NCI-H187 treated with DMSO at 0.1 percent for 48 hours (cell line): ENCODE measurements around the gene PLEKHG2.
"Not testable (repeated sequence)": the region's sequence is repeated elsewhere in the genome, so short reads cannot be mapped to it uniquely, and the experiment has no call there.

Experiments used
- DNase-seq: peaks from one replicate; lab custom pipeline; 2025; lab: John Stamatoyannopoulos, UW

PLEKHG2 gene, protein sequence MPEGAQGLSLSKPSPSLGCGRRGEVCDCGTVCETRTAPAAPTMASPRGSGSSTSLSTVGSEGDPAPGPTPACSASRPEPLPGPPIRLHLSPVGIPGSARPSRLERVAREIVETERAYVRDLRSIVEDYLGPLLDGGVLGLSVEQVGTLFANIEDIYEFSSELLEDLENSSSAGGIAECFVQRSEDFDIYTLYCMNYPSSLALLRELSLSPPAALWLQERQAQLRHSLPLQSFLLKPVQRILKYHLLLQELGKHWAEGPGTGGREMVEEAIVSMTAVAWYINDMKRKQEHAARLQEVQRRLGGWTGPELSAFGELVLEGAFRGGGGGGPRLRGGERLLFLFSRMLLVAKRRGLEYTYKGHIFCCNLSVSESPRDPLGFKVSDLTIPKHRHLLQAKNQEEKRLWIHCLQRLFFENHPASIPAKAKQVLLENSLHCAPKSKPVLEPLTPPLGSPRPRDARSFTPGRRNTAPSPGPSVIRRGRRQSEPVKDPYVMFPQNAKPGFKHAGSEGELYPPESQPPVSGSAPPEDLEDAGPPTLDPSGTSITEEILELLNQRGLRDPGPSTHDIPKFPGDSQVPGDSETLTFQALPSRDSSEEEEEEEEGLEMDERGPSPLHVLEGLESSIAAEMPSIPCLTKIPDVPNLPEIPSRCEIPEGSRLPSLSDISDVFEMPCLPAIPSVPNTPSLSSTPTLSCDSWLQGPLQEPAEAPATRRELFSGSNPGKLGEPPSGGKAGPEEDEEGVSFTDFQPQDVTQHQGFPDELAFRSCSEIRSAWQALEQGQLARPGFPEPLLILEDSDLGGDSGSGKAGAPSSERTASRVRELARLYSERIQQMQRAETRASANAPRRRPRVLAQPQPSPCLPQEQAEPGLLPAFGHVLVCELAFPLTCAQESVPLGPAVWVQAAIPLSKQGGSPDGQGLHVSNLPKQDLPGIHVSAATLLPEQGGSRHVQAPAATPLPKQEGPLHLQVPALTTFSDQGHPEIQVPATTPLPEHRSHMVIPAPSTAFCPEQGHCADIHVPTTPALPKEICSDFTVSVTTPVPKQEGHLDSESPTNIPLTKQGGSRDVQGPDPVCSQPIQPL (N-terminal part only)

DNA sequence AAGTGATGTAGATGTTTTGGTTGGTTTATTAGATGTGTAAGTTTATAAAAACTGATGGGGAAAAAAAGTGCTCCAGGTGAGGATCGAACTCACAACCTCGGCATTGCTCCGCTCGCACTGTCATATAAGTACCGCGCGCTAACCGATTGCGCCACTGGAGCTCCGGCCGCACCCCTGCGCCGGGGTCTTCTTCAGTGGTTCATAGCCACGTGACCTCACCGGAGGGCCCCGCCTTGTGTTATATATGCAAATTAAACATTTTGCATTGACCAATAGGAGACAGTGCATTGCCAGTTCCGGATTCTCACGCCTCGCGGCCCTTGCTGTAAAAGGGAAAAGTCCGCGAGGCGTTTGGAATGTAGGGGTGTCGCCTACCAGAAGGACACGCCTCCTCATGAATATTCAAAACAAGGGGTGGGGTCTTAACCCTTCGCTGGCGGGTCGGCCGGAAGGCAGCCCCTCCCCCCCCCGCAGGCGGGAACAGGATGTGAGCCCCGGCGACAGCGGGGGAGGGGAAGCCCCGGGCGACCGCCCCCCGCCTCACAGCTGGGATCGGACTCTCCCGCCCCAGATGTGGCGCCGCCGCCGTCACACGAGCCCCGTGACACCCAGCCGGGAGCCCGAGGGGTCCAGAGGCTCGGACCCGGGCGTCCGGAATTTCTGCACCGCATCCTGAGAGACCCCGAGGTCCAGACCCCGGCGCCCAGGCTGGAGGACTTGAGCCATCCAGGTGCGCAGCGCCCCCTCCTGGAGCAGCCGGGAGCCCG is at the start of gene PLEKHG2:
Gene PLEKHG2, plus strand, starts transcription at position 570 of the 767 bp plus-strand sequence. CDS start 1,418 bp downstream, outside the sequence.
- DNase-seq = peak; percentile 90

DNA sequence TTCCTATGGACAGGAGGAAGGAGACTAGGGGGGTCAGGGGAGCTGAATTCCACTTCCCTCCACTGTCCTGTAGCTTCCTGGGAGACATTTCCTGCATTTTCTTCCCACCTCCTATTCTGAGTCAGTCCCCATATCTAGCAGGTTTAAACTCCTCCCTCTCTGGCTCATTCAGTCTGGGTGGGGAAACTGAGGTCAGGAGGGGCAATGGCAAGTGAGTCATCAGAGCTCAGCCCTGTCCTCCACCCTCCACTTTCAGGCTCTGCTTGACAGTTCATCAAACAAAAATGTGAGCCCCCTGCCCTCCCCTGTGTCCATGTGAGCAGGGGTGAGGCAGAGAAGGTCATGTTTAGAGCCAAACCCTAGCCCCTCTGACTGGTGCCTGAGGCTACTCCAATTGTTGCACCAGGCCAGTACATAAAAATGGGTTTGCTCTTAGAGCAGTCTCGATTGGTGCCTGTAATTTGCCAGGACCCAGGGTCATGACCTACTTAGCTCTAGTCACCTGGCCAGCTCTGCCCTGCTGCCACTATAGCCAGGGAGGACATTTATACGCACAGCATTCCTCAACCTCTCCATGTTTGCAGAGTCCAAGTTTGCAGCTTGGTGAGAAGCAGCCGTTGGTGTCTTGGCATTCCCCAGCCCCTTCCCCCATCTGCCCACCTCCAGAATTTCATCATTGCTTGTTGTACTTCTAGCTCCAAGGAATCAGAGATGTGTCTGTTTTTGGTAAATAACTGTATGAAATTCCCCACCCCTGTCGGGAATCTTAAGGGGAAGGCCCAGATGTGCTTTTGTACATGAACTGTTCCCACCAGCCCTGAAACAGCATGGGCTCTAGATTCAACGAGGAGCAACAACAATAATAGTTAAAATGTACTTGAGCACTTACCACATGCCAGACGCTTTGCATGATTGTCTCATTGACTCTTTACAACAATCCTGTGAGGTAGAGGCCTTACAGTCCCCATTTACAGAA is 49.5 kb upstream of the PLEKHG2 start:
- no peak for DNase-seq

DNA sequence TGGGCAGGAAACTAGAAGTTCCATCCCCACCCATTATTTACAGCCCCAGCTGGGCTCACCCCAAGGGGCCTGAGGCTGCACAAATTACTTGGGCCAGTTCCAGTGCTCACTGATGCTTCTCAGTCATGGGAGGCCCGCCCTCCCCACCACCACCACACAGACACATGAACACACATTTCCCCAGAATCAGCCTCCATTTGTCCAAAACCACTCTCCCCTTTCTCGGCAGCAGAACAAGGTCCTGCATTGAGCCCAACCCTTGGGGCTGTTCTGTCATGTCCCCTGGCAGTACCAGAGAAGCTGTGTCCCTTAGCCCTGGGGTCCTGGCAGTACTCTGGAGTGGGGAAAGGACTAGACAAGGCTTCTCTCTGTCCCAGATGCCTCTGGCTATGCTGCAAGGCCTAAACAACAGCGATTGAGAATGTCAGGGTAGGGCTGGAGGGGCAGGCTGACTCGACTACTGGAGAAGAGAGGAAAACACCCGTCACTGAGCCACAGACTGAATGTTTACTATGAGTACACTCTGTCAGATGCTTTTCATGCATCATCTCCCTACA is 48.5 kb upstream of the PLEKHG2 start:
- DNase-seq = no peak

DNA sequence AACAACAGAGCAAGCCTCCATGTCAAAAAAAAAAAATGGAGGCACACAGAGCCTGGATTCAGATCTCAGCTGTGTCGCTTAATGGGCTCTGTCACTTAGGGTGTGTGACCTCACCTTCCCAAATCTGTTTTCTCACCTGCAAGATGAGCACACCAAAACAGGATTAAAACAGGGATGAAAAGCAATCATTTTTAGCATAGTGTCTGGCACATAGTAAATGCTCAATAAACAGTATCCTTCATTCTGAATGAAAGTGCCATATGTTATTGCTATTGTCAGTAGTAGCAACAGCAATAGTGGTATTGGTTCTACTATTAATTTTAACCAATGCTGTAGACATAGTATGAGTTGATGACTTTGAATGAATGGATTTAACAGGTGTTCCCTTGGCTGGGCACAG is 46.9 kb upstream of the PLEKHG2 start:
- DNase-seq = no peak

DNA sequence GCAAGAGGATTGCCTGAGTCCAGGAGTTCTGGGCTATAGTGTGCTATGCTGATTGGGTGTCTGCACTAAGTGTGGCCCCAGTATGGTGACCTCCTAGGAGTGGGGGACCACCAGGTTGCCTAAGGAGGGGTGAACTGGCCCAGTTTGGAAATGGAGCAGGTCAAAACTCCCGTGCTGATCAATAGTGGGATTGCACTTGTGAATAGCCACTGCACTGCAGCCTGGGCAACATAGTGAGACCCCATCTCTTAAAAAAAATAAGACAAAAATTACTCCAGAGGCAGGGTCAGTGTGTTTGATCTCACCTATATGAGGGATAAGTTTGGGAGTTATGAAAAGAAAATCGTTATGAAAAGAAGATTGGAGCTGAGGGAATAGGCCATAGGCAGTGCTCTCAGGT is 43.3 kb upstream of the PLEKHG2 start:
- DNase-seq = no peak

DNA sequence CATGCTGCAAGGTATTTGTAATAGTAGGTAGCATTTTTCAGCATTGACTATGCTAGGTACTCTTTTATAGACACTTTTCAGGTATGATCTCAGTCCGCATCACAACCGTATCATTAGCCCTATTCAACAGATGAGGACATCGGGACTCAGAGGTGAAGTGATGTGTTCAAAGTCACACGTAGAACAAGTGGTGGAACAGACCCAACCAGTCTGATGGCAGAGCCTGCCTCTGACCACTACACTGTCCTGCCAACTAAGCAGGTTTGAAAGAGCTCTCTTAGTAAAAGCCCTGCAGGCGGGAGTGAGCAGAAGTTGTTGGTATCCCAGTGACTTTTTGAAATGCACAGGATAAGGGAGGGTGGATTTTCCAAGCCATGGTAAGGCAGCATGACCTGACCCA is 41.7 kb upstream of the PLEKHG2 start:
- no peak for DNase-seq

DNA sequence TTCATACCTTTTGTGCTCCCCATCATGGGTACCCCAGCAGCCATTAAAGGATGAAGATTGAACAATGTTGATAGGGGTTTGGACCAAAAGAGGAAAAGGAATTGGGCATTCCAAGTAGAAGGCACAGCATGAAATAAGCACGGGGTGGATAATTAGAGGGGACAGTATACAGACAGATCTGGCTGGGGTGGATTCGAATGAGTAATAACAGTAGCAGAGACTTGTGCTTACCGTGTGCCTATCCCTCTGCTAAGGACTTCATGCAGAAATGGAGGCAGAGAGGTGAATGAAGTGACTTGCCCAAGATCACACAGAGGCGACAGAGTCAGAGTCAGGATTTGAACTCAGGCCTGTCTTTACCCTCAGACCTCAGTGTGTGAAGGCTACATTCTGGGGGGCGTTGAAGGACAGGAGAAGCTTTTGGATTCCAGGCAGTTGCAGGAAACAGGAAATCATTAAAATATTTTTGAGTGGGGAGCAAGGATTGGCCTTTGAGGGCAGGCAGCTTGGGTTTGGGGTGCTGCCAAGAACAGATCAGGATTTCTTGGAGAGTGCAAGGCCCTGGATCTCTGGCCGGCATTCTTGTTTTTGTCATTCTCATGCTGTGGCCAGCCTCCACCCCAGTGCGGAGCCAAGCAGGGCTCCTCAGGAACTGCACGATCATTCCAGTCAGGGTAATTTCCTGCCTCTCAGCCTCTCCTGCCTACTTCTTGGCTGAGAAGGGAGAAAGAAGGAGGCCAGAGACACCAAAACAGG is 40.2 kb upstream of the PLEKHG2 start:
- DNase-seq = no peak

DNA sequence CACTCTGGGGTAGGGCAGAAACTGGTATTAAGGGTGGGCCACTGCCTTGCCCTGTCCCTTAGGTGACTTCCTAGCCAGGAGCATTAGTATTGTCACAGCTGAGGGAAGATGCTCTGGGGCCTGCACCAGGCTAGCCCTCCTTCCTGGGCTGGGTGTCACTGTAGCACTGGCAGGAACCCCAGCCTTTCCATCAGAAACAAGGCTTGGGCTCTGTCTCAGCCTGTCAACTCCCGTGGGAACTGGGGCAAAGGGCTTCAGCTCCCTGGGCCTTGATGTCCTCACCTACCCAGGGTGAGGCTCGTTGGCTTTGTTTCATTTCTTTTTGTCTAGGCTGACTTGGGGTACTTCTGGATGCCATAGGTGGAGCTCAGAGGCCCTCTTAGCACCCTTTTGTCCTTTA is 39.5 kb upstream of the PLEKHG2 start:
- no peak for DNase-seq

DNA sequence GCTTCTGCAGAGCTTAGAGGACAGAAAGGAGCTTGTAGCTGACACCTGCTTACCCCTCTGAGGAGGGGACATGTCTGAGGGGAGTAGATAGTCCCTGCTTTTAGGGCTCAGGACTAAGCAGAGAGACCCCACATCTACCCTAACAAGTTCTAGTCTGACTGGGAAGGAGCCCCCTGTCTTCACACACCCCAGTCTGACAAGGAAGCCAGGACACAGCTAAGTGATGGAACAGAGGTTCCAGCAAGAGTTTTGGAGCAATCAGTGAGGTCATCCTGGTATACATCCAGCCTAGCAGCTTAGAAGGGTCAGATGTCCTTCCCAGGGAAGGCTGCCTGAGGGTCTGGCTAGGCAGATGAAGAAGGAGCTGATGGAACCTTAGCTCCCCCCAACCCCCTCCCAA is 36.5 kb upstream of the PLEKHG2 start:
- DNase-seq = no peak

DNA sequence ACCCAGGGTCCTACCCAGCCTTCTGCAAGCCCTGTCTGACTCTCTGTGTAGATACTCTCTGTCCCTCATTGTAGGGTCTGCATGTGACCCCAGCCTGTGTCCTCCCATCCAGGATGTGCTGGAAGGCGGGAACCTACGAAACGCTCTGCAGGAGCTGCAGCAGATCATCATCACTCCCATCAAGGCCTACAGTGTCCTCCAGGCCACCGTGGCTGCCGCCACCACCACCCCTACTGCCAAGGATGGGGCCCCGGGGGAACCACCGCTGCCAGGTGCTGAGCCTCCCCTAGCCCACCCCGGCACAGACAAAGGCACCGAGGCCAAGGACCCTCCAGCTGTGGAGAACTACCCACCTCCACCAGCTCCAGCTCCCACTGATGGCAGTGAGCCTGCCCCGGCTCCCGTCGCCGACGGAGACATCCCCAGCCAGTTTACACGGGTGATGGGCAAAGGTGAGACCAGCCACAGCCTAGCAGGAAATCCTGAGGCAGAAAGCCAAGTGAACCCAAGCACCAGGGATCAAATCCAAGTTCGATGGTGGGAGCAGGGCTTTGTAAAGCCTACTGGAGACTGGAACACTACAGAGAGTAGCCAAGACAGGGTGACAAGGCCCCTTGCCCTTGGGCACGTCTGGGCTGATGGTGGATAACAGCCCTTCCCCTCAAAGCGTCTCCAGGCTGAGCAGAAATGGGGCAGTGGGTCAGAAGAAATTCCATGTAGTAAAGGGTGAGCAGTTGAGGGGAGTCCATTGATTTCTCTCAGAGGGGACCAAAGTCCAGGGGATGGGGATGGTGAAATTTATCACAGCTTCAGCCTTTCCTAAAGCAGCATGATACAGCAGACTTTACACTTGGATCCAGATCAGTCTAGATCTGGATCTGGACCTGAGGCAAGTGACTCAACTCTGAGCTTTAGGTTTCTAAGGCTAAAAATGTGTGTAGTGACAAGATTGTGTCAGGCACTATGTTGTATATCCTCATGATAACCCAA is 34.8 kb upstream of the PLEKHG2 start:
- DNase-seq = no peak

DNA sequence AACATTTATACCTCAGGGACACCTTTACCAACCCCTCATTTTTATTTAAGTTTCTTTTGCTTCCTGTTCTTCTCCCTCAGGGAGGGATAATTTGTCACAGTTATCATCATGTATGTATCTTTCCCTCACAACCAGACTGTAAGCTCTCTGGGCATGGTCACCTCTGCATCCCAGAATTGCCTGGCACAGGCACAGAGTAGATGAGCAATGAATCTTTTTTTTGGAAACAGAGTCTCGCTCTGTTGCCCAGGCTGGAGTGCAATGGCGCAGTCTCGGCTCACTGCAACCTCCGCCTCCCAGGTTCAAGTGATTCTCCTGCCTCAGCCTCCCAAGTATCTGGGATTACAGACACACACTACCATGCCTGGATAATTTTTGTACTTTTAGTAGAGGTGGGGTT is 33.1 kb upstream of the PLEKHG2 start:
- not testable (repeated sequence) for DNase-seq

DNA sequence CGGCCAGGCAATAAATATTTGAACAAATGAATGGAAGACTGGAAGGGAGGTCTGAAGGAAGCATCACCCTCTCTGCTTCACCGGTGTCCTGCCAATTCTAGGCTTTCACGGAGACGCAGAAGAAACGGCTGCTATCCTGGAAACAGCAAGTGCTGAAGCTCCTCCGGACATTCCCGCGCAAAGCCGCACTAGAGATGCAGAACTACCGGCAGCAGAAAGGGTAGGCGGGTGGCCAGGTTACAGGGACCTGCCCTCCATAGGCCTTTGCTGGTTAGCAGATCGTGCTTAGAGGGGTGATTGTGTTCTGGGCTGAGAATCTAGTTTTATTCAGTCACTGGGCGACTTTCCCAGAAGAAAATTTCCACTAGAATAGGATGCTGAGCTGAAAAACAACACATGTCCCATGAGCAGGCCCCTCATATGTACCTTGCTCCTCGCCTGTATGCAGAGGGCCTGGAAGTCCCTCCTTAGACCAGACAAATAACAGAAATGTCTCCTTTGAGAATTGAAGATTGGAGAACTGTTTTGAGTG is 32.5 kb upstream of the PLEKHG2 start:
- DNase-seq = no peak

DNA sequence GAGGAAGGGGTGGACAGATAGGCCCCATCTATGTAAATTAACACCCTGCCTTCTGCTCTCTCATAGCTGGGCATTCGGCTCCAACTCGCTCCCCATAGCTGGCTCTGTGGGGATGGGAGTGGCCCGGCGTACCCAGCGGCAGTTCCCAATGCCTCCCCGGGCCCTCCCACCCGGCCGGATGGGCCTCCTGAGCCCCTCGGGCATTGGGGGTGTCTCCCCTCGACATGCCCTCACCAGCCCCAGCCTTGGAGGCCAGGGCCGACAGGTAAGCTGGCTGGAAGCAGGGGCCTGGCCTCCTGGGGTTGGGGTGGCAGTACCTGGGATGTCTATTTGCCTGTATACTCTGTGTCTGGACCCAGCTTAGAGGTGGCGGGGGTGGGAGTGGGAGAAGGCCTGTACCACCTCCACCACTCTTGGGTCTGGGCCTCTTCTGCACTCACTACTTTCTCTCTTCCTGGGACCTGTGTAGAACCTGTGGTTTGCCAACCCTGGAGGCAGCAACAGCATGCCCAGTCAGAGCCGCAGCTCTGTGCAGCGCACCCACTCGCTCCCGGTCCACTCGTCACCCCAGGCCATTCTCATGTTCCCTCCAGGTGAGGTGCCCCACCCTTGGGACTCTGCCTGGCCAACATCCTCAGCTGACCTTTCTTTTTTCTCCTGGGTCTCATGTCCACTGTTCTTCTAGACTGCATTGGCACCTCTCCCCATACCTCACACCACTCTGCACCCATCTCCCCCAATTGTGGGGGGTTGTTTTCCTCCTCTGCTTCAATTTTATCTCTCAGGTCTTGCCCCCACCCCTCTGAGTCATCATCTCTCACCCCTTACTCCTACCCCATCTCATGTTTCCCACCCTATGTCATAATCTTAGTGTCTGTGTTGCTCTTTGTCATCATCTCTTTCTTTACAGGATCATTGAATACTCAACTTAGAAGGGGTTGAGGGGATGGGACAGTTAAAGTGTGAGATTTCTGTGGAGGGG is 31.7 kb upstream of the PLEKHG2 start:
- DNase-seq = no peak

DNA sequence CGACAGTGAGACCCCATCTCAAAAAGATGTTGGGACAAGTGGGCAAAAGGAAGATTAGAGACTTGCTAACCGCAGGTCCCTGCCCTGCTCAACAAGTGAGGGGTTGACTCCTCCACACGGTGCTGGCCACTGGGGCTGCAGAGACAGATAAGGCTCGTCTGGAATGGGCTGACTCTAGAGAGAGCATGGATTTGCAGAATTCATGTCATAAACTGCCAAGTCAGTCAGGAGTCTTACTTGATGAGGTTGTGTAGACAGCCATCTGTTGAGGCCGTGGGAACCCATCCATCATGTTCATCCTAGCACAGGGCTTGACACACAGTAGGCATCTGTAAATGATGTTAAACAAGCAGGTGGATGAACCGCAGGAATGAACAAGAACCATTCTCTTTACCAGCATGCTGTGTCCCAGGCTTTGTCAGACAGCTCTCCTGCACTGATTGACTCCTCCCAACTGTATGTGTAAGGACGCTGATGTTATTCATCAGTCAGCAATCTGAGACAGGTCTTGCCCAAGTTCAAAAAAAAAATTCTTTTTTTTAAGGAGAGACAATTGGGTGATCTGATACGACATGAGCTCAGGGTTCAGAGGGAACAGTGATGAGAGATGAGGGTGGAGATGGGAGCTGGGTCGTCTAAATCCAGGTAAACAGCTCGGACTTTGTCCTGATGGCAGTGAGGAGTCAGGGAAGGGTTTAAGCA is 30.4 kb upstream of the PLEKHG2 start:
- DNase-seq = no peak

DNA sequence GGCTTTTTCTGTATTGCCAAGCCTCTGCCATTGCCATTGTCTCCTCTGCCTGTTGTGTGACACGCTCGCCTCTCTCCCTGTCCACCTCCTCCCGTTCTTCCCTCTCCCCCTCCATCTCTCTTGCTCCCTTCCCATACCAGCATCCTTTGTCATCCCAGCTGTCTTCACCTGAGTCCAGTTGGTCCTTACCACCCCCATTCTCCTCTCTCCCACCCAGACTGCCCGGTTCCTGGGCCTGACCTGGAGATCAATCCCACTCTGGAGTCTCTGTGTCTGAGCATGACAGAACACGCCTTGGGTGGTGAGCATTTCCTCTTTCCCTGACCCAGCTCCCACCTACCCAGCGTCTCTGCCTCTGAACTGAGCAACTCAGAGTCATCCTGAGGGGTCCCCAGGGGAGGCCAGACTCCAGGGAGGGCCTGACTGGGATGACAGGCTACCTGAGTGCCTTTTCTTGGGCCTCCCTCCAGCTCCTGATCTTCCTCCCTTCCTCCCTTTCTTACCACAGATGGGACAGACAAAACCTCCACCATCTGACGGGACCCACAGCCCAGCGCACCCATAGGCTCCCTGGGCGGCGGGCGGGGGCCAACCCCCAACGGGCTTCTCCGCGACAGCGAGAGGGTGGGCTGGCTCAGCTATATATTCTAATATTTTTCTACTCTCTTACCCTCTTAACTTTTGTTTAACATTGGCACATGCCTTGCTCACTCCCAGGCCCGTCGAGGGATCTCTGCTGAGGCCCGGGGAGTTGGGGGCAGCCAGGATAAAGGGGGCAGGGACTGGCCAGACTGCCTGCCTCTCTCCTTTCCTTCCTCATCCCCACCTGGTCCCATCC is 29.3 kb upstream of the PLEKHG2 start:
- no peak for DNase-seq
